ENCODE data around the gene NFAM1. TPM values are rescaled to one million over a fixed set of nuclear protein-coding genes. Genes with fewer than 3 reads are reported as not detected.

NFAM1 gene
- total RNA-seq, 1 donor from 2014 or later = not detected

GRCh38 chr22:42452916-42453315 is 20.7 kb upstream of the NFAM1 start:
- H3K4me3 Mint-ChIP-seq (ENCODE audit: unreplicated experiment) = no peak overlapping the region
- no peak for DNase-seq (ENCODE audit: low spot score)
- H3K36me3 Mint-ChIP-seq (ENCODE audit: low read depth) = no peaks in the 10 kb centered on the region
- H3K27me3 Mint-ChIP-seq (ENCODE audit: low read depth) = peaks cover 27% of the 10 kb centered on the region
- no peaks in the 10 kb centered on the region for H3K9me3 Mint-ChIP-seq (ENCODE audit: low read depth)
- H3K27ac Mint-ChIP-seq (ENCODE audit: unreplicated experiment) = no peak overlapping the region
- no peak for TF ChIP-seq CTCF (IDR thresholded peaks at IDR 0.05)
- H3K4me1 Mint-ChIP-seq (ENCODE audit: low read depth) = no peaks in the 10 kb centered on the region

GRCh38 chr22:42452456-42452855 is 20.3 kb upstream of the NFAM1 start:
- DNase-seq (ENCODE audit: low spot score) = no peak
- no peak overlapping the region for H3K4me3 Mint-ChIP-seq (ENCODE audit: unreplicated experiment)
- no peaks in the 10 kb centered on the region for H3K4me1 Mint-ChIP-seq (ENCODE audit: low read depth)
- peaks cover 27% of the 10 kb centered on the region for H3K27me3 Mint-ChIP-seq (ENCODE audit: low read depth)
- no peak for TF ChIP-seq CTCF (IDR thresholded peaks at IDR 0.05)
- no peaks in the 10 kb centered on the region for H3K36me3 Mint-ChIP-seq (ENCODE audit: low read depth)
- no peak overlapping the region for H3K27ac Mint-ChIP-seq (ENCODE audit: unreplicated experiment)
- no peaks in the 10 kb centered on the region for H3K9me3 Mint-ChIP-seq (ENCODE audit: low read depth)

DNA sequence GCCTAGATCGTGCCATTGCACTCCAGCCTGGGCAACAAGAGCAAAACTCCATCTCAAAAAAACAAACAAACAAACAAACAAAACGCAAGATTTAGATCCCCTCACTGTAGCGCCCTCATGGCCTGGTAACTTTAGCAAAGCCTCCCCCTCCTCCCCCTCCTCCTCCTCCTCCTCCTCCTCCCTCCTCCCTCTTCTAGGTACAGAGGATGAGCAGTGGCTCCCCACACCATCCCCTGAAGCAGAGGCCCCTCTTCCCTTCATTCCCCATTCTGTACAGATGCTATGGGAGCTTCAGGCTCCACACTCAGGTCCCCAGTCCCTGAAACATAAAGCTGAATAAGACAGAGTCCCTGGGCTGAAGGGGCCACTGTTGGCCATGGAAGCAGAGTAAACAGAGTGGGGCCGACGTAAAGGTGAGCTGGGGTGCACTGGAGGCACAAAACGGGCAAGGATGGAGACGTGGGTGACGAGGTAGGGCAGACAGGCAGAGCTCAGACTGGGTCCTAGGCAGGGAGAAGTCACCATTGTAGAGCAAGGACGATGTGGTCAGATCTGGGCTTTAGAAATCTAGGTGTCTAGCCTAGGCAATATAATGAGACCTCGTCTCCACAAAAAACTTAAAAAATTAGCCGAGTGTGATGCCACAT is 19.4 kb upstream of the NFAM1 start:
- no peak overlapping the region for H3K4me3 Mint-ChIP-seq (ENCODE audit: unreplicated experiment)
- H3K4me1 Mint-ChIP-seq (ENCODE audit: low read depth) = no peaks in the 10 kb centered on the region
- no peaks in the 10 kb centered on the region for H3K9me3 Mint-ChIP-seq (ENCODE audit: low read depth)
- no peak overlapping the region for H3K27ac Mint-ChIP-seq (ENCODE audit: unreplicated experiment)
- no peak for TF ChIP-seq CTCF (IDR thresholded peaks at IDR 0.05)
- H3K36me3 Mint-ChIP-seq (ENCODE audit: low read depth) = no peaks in the 10 kb centered on the region
- peaks cover 25% of the 10 kb centered on the region for H3K27me3 Mint-ChIP-seq (ENCODE audit: low read depth)
- DNase-seq (ENCODE audit: low spot score) = no peak

GRCh38 chr22:42450862-42451261 is 18.7 kb upstream of the NFAM1 start:
- H3K27me3 Mint-ChIP-seq (ENCODE audit: low read depth) = peaks cover 18% of the 10 kb centered on the region
- H3K4me1 Mint-ChIP-seq (ENCODE audit: low read depth) = no peaks in the 10 kb centered on the region
- H3K36me3 Mint-ChIP-seq (ENCODE audit: low read depth) = no peaks in the 10 kb centered on the region
- H3K27ac Mint-ChIP-seq (ENCODE audit: unreplicated experiment) = no peak overlapping the region
- no peak for TF ChIP-seq CTCF (IDR thresholded peaks at IDR 0.05)
- H3K4me3 Mint-ChIP-seq (ENCODE audit: unreplicated experiment) = no peak overlapping the region
- H3K9me3 Mint-ChIP-seq (ENCODE audit: low read depth) = no peaks in the 10 kb centered on the region
- no peak for DNase-seq (ENCODE audit: low spot score)

DNA sequence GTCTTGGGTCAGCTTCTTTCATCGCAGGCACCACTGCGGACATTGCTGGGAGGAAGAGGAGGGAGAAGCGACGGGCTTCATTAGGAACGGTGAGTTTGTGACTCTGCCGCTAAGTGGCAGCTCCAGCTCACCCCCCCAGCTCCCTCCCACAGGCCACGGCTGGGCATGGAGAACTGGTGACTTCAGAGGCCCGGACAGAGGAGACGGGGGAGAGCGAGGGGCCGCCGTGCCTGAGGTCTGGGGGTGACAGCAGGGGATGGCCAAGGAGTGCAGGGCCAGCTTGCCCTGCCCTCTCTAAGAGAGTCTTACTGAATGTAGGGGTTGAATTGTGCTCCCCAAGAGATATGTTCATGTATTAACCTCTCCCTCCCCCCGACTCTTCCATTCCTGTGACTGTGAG is 13.9 kb upstream of the NFAM1 start:
- H3K4me1 Mint-ChIP-seq (ENCODE audit: low read depth) = peaks cover 15% of the 10 kb centered on the region
- H3K4me3 Mint-ChIP-seq (ENCODE audit: unreplicated experiment) = no peak overlapping the region

More for the DNA sequence above, 13.9 kb upstream of the NFAM1 start:
- Mint-ChIP-seq H3K36me3 (ENCODE audit: low read depth) (no peaks in the 10 kb centered on the region), H3K27me3 (ENCODE audit: low read depth) (peaks cover 10% of the 10 kb centered on the region), H3K27ac (ENCODE audit: unreplicated experiment) (no peak overlapping the region), H3K9me3 (ENCODE audit: low read depth) (no peaks in the 10 kb centered on the region)
- no peak for TF ChIP-seq CTCF (IDR thresholded peaks at IDR 0.05)
- DNase-seq (ENCODE audit: low spot score) = peak; percentile 39
